ENCODE results near the gene MCOLN2.

MCOLN2 gene

GRCh38 chr1:84944767-84945486 lies 52.0 kb downstream of the MCOLN2 start:
- no peaks in the 10 kb centered on the region for H3K27me3 ChIP-seq (ENCODE audit: low read depth)
- no peaks in the 10 kb centered on the region for H3K9me3 ChIP-seq
- in situ Hi-C loops (cut with MboI; ENCODE audit: low sequenced_read_pairs), result loop anchor here (5.0 kb wide), 1 partner anchor 307 kb away; no protein-coding TSS in a partner anchor
- H3K4me3 ChIP-seq, result no peak overlapping the region
- DNase-seq (ENCODE audit: low spot score in 2 of 2), result peak; percentile 82 to 85
- no peaks in the 10 kb centered on the region; the same call in 1 of the 2 replicates for H3K36me3 ChIP-seq (replicated peaks)
- peaks cover 27% of the 10 kb centered on the region for H3K4me1 ChIP-seq

DNA sequence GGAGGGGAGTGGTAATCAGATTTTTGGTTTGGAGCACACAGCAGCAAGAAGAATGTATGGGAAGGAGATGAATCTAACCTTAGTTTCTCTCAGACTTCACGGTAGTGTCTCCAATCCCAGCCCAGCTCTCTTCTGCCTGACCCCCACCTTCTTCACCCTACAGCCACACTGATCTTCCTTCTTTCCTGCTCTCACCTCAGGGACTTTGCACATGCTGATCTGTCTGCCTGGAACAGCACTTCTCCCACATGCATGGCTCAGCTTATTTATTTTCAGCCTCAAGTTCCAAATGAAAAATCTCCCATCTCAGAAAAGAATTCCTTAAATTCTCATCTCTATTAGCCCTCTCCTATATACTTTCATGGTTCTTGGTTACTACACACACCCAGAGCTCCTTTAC lies 55.1 kb downstream of the MCOLN2 start:
- H3K4me3 ChIP-seq, result no peak overlapping the region

DNA sequence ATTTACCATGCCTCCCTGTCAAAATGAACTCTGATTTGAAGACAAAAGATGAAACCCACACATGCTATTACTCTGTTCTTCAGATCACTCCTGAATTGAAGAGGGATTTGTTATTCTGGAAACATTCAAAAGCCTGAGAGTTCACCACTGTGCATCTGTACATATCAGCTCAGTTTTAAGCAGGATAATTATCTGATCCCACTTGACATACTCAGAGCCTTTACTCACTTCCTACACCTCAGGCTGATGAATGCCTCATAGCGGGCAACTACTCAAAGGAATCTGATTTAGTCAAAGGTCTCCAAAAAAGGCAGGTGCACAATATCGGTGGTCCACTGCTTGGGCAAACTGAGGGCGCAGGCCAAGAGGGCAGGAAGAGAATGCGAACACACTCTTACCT lies 56.4 kb downstream of the MCOLN2 start:
- no peak for DNase-seq (ENCODE audit: low spot score in 2 of 2)

More for the DNA sequence above, 55.1 kb downstream of the MCOLN2 start:
- Histone ChIP-seq H3K4me1 (peaks cover 18% of the 10 kb centered on the region), H3K27me3 (ENCODE audit: low read depth) (no peaks in the 10 kb centered on the region), H3K36me3 (replicated peaks) (no peaks in the 10 kb centered on the region), H3K9me3 (no peaks in the 10 kb centered on the region)
- in situ Hi-C loops (cut with MboI; ENCODE audit: low sequenced_read_pairs), result no loop called here
- no peak for DNase-seq (ENCODE audit: low spot score in 2 of 2)

DNA sequence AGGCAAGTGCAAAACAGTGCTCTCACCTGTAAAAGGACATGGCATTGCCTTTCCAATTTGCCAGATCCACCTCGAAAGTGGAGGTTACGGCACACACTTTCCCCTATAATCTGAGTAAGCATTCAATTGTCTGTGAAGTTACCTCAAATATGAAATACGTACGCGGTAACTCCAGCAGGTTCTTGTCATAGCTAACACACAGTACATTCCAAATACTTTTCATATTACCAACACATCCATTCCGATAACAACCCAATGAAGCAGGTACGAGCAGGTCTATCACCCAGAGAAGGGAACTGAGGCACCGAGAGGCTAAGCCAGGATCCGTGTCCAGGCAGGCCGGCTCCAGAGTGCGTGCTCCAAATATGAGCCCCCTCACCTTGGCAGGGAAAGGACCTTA lies 57.2 kb downstream of the MCOLN2 start:
- Histone ChIP-seq H3K36me3 (replicated peaks) (no peaks in the 10 kb centered on the region), H3K9me3 (no peaks in the 10 kb centered on the region), H3K27me3 (ENCODE audit: low read depth) (no peaks in the 10 kb centered on the region), H3K4me1 (no peaks in the 10 kb centered on the region; the same call in 1 of the 2 replicates), H3K4me3 (no peak overlapping the region)
- in situ Hi-C loops (cut with MboI; ENCODE audit: low sequenced_read_pairs), result loop anchor here (10.0 kb wide), 1 partner anchor 165 kb away; no protein-coding TSS in a partner anchor
- no peak for DNase-seq (ENCODE audit: low spot score in 2 of 2)

More for the DNA sequence above, 56.4 kb downstream of the MCOLN2 start:
- Histone ChIP-seq H3K4me1 (peaks cover 5% of the 10 kb centered on the region), H3K9me3 (no peaks in the 10 kb centered on the region), H3K4me3 (no peak overlapping the region), H3K27me3 (ENCODE audit: low read depth) (no peaks in the 10 kb centered on the region), H3K36me3 (replicated peaks) (no peaks in the 10 kb centered on the region)
- in situ Hi-C loops (cut with MboI; ENCODE audit: low sequenced_read_pairs), result no loop called here

GRCh38 chr1:84939151-84939550 lies 57.8 kb downstream of the MCOLN2 start:
- in situ Hi-C loops (cut with MboI; ENCODE audit: low sequenced_read_pairs), result loop anchor here (10.0 kb wide), 1 partner anchor 164 kb away; no protein-coding TSS in a partner anchor
- no peaks in the 10 kb centered on the region; the same call in 1 of the 2 replicates for H3K4me1 ChIP-seq
- H3K9me3 ChIP-seq, result no peaks in the 10 kb centered on the region
- DNase-seq (ENCODE audit: low spot score in 2 of 2), result no peak
- no peak overlapping the region for H3K4me3 ChIP-seq
- H3K36me3 ChIP-seq (replicated peaks), result no peaks in the 10 kb centered on the region
- no peaks in the 10 kb centered on the region for H3K27me3 ChIP-seq (ENCODE audit: low read depth)

DNA sequence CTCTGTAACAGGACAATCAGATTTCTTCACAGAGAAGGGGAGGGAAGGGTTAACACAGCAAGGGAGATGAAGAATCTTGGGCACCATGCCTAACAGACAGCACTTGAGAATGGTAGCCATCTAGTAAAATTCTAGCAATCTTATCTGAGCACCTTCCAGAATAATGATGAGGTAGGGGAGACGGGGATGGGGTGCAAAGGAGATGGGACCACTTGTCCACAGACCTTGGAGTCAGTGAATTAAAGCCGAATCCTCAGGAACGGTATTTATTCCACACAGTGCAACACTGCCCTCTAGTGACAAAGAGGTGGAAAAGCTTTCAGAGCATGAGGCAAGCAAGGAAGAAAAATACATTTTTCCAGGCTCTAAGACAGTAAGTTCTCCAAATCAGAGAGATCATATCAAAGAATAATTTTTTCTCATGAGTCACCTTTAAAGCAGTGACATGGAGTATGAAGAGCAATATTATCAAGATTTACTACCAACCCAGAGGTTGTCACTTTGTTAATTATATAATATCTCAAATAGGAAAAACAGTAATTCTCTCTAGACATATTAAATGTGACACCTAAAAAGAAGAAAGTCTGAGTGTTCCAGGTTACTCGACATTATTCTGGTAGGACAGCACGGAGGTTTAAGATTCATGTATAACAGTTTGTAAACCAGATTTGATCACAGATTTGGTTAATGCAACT lies 60.6 kb downstream of the MCOLN2 start:
- no peaks in the 10 kb centered on the region; the same call in 1 of the 2 replicates for H3K4me1 ChIP-seq
- DNase-seq (ENCODE audit: low spot score in 2 of 2), result peak; percentile 41 to 71
- no peaks in the 10 kb centered on the region for H3K9me3 ChIP-seq
- H3K4me3 ChIP-seq, result no peak overlapping the region
- no peaks in the 10 kb centered on the region; the same call in 1 of the 2 replicates for H3K36me3 ChIP-seq (replicated peaks)
- in situ Hi-C loops (cut with MboI; ENCODE audit: low sequenced_read_pairs), result loop anchor here (10.0 kb wide), 1 partner anchor 161 kb away; no protein-coding TSS in a partner anchor
- H3K27me3 ChIP-seq (ENCODE audit: low read depth), result no peaks in the 10 kb centered on the region

DNA sequence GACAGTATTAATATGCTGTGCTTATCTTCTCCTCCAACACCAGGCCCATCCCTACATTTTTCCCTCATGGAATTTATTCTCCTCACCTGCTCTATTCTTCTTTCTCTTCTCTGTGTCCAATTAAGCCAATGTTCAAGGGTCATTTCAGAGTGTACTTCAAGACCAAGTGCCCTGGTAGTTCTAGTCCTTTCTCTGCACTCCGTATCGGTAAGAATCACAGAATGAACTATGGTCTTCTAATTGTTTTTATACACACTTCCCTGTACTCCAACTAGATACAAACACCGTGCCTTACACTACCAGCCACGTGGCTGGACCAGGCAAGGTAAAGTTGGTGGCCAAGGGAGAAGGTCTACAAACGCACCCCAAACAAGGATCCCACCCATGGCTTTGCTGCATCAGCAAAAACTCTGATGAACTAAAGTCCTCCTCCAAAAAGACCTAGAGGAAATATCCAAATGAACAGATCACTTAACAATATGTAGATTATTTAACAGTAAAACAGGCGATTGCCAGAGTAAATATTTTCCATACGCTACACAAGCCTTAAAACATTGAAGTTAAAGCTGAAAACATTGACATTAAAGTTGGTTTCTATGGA lies 63.8 kb downstream of the MCOLN2 start:
- in situ Hi-C loops (cut with MboI; ENCODE audit: low sequenced_read_pairs), result loop anchor here (10.0 kb wide), 1 partner anchor 158 kb away; no protein-coding TSS in a partner anchor
- Histone ChIP-seq H3K4me1 (no peaks in the 10 kb centered on the region), H3K27me3 (ENCODE audit: low read depth) (no peaks in the 10 kb centered on the region), H3K9me3 (no peaks in the 10 kb centered on the region), H3K36me3 (replicated peaks) (no peaks in the 10 kb centered on the region; the same call in 1 of the 2 replicates), H3K4me3 (no peak overlapping the region)
- DNase-seq (ENCODE audit: low spot score in 2 of 2), result no peak

GRCh38 chr1:84930831-84931230 lies 66.1 kb downstream of the MCOLN2 start:
- Histone ChIP-seq H3K4me3 (no peak overlapping the region), H3K27me3 (ENCODE audit: low read depth) (no peaks in the 10 kb centered on the region), H3K9me3 (no peaks in the 10 kb centered on the region), H3K36me3 (replicated peaks) (no peaks in the 10 kb centered on the region; the same call in 1 of the 2 replicates), H3K4me1 (no peaks in the 10 kb centered on the region)
- in situ Hi-C loops (cut with MboI; ENCODE audit: low sequenced_read_pairs), result loop anchor here (10.0 kb wide), 1 partner anchor 156 kb away; no protein-coding TSS in a partner anchor
- DNase-seq (ENCODE audit: low spot score in 2 of 2), result no peak

DNA sequence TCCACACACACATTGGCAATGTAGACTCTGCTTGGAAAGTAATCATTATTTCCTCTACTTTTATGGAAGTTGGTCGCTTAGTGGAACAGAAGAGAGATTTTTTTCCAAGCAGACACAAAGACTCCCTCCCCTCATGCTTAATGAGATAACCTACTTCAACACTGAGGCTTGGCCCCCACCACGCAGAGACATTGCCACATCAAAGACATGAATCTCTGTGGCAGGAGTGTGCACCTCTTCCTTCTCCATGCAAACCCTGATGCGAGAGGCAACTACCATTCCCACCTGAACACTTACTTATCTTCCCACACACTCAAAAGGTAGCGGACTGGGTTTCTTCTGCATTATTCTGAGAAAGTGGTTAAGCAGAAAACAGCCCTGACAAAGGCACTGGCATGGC lies 66.6 kb downstream of the MCOLN2 start:
- no peaks in the 10 kb centered on the region for H3K9me3 ChIP-seq
- H3K27me3 ChIP-seq (ENCODE audit: low read depth), result no peaks in the 10 kb centered on the region
- no peaks in the 10 kb centered on the region; the same call in 1 of the 2 replicates for H3K36me3 ChIP-seq (replicated peaks)
- no peak overlapping the region for H3K4me3 ChIP-seq
- in situ Hi-C loops (cut with MboI; ENCODE audit: low sequenced_read_pairs), result loop anchor here (10.0 kb wide), 1 partner anchor 156 kb away; no protein-coding TSS in a partner anchor
- no peak for DNase-seq (ENCODE audit: low spot score in 2 of 2)
- H3K4me1 ChIP-seq, result no peaks in the 10 kb centered on the region

GRCh38 chr1:84929581-84929980 lies 67.3 kb downstream of the MCOLN2 start:
- DNase-seq (ENCODE audit: low spot score in 2 of 2), result no peak
- Histone ChIP-seq H3K36me3 (replicated peaks) (no peaks in the 10 kb centered on the region; the same call in 1 of the 2 replicates), H3K4me3 (no peak overlapping the region), H3K4me1 (no peaks in the 10 kb centered on the region), H3K9me3 (no peaks in the 10 kb centered on the region), H3K27me3 (ENCODE audit: low read depth) (no peaks in the 10 kb centered on the region)
- in situ Hi-C loops (cut with MboI; ENCODE audit: low sequenced_read_pairs), result no loop called here

DNA sequence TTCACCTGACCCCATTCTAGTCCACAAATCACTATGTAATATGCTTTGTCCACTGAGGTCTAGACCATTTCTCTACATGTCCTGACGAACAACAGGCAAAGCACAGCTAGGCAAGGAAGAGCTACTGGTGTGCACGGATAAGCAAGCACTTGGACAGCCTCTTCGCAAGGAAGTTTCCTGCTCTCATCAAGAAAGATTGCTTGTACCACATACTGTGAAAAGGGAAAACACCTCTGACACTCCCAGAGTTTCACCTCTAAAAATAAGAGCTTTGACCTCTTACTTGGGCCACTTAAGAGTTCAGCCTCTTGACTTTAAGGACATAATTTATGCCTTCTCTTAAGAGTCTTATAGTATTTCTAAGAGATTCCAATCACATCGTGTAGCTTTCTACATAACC lies 67.9 kb downstream of the MCOLN2 start:
- no peaks in the 10 kb centered on the region for H3K9me3 ChIP-seq
- H3K27me3 ChIP-seq (ENCODE audit: low read depth), result no peaks in the 10 kb centered on the region
- no peaks in the 10 kb centered on the region for H3K4me1 ChIP-seq
- H3K36me3 ChIP-seq (replicated peaks), result no peaks in the 10 kb centered on the region; the same call in 1 of the 2 replicates
- no peak overlapping the region for H3K4me3 ChIP-seq
- DNase-seq (ENCODE audit: low spot score in 2 of 2), result no peak
- in situ Hi-C loops (cut with MboI; ENCODE audit: low sequenced_read_pairs), result no loop called here

- DNase-seq (ENCODE audit: low spot score in 2 of 2), result no peak
- no peaks in the 10 kb centered on the region; the same call in 1 of the 2 replicates for H3K36me3 ChIP-seq (replicated peaks)
- no peaks in the 10 kb centered on the region for H3K9me3 ChIP-seq
- no peaks in the 10 kb centered on the region for H3K27me3 ChIP-seq (ENCODE audit: low read depth)
- in situ Hi-C loops (cut with MboI; ENCODE audit: low sequenced_read_pairs), result no loop called here
- no peaks in the 10 kb centered on the region for H3K4me1 ChIP-seq
- H3K4me3 ChIP-seq, result no peak overlapping the region
These were observed 73.6 kb downstream of the MCOLN2 start for GRCh38 chr1:84923317-84923716.

GRCh38 chr1:84920159-84920558 lies 76.8 kb downstream of the MCOLN2 start:
- H3K9me3 ChIP-seq, result no peaks in the 10 kb centered on the region
- no peak overlapping the region for H3K4me3 ChIP-seq
- H3K36me3 ChIP-seq (replicated peaks), result no peaks in the 10 kb centered on the region
- no peak for DNase-seq (ENCODE audit: low spot score in 2 of 2)
- H3K27me3 ChIP-seq (ENCODE audit: low read depth), result no peaks in the 10 kb centered on the region
- in situ Hi-C loops (cut with MboI; ENCODE audit: low sequenced_read_pairs), result no loop called here
- H3K4me1 ChIP-seq, result no peaks in the 10 kb centered on the region; the same call in 1 of the 2 replicates
